Measurements from ENCODE around the gene PPP1R18. TPM values are rescaled to one million over a fixed set of nuclear protein-coding genes. Genes with fewer than 3 reads are reported as not detected.
A peak's percentile ranks its signal among the peaks of the same experiment; 100 is the strongest.

PPP1R18 gene
- total RNA-seq, 2 experiments from 2014 or later = 65.2 to 106 TPM

- BruUV-seq (replicated peaks) = no TSS peak
- ChIA-PET POLR2A (interaction anchor here (0.6 to 1.9 kb wide), 3 partner anchors 54 to 183 kb away, joined by 4 to 9 read pairs (median 4); no protein-coding TSS in a partner anchor), CTCF (ENCODE audit: unreplicated experiment) (no interaction called here)
- no peak overlapping the region for H2AFZ ChIP-seq (ENCODE audit: low read length)
- intact Hi-C loops (cut with micrococcal nuclease; ENCODE audit: unreplicated experiment) = loop anchor here (5.0 kb wide), 2 partner anchors 190 to 250 kb away; no protein-coding TSS in a partner anchor
- no peak overlapping the region for H3K27ac ChIP-seq (ENCODE audit: low read depth, low read length, poor library complexity, severe bottlenecking)
- H3K4me2 ChIP-seq (ENCODE audit: low read length) = no peak overlapping the region
- no peak overlapping the region for H3K4me3 ChIP-seq (ENCODE audit: low read depth, low read length, poor library complexity, severe bottlenecking)
- TF ChIP-seq CTCF (conservative IDR thresholded peaks at IDR 0.05; ENCODE audit: low read length) (no peak), EZH2phosphoT487 (IDR thresholded peaks at IDR 0.05; ENCODE audit: borderline replicate concordance, low read depth, low read length) (no peak)
- H4K20me1 ChIP-seq (ENCODE audit: insufficient read depth, low read length) = no peaks in the 10 kb centered on the region
- no peaks in the 10 kb centered on the region for H3K79me2 ChIP-seq (ENCODE audit: insufficient read depth, low read depth, low read length)
- peaks cover 56% of the 10 kb centered on the region for H3K36me3 ChIP-seq (ENCODE audit: insufficient read depth, low read length)
- peaks cover 36% of the 10 kb centered on the region for H3K4me1 ChIP-seq (ENCODE audit: insufficient read depth, low read length, poor library complexity, severe bottlenecking)
- no peaks in the 10 kb centered on the region for H3K9me3 ChIP-seq (ENCODE audit: low read length)
- DNase-seq (ENCODE audit: low spot score) = no peak
- no peaks in the 10 kb centered on the region for H3K9me2 ChIP-seq (ENCODE audit: insufficient read depth, low read length)
Measured at GRCh38 chr6:30732237-30732943, 45.9 kb upstream of the PPP1R18 start.

- H3K9me3 ChIP-seq (ENCODE audit: low read length) = no peaks in the 10 kb centered on the region
- H3K4me1 ChIP-seq (ENCODE audit: insufficient read depth, low read length, poor library complexity, severe bottlenecking) = peaks cover 33% of the 10 kb centered on the region
- ChIA-PET POLR2A (interaction anchor here (0.6 to 1.9 kb wide), 4 partner anchors 10 to 58 kb away, joined by 3 to 9 read pairs (median 4); partner anchors contain the start of gene DHX16), CTCF (ENCODE audit: unreplicated experiment) (interaction anchor here (0.5 to 1.9 kb wide), 11 partner anchors 9 to 356 kb away, joined by 3 to 10 read pairs (median 5); partner anchors contain the start of genes DHX16 and MDC1)
- H4K20me1 ChIP-seq (ENCODE audit: insufficient read depth, low read length) = 0 out of 2 replicates have a peak, but pooled peaks cover 1% of the 10 kb centered on the region
- H3K36me3 ChIP-seq (ENCODE audit: insufficient read depth, low read length) = peaks cover 56% of the 10 kb centered on the region
- peaks cover 2% of the 10 kb centered on the region; the same call in 1 of the 2 replicates for H3K79me2 ChIP-seq (ENCODE audit: insufficient read depth, low read depth, low read length)
- no peak overlapping the region for H2AFZ ChIP-seq (ENCODE audit: low read length)
- no peaks in the 10 kb centered on the region for H3K9me2 ChIP-seq (ENCODE audit: insufficient read depth, low read length)
- no TSS peak for BruUV-seq (replicated peaks)
- H3K27ac ChIP-seq (ENCODE audit: low read depth, low read length, poor library complexity, severe bottlenecking) = no peak overlapping the region
- H3K4me3 ChIP-seq (ENCODE audit: low read depth, low read length, poor library complexity, severe bottlenecking) = peak overlapping the region; percentile 18
- peak overlapping the region; percentile 58 for H3K4me2 ChIP-seq (ENCODE audit: low read length)
- intact Hi-C loops (cut with micrococcal nuclease; ENCODE audit: unreplicated experiment) = loop anchor here (1.0 to 5.0 kb wide), 3 partner anchors 52 to 249 kb away; no protein-coding TSS in a partner anchor
- no peak for TF ChIP-seq EZH2phosphoT487 (IDR thresholded peaks at IDR 0.05; ENCODE audit: borderline replicate concordance, low read depth, low read length)
- TF ChIP-seq CTCF (conservative IDR thresholded peaks at IDR 0.05; ENCODE audit: low read length) = peak; percentile 86
- peak; percentile 89 for DNase-seq (ENCODE audit: low spot score)
Measured at GRCh38 chr6:30730601-30731435, 44.4 kb upstream of the PPP1R18 start.
